HepG2 (cell line): ENCODE results near the gene MTHFD1. TPM values are rescaled to one million over a fixed set of nuclear protein-coding genes. Genes with fewer than 3 reads are reported as not detected.

Experiments used
- ATAC-seq: fragments of 200-7000 bp; cut with Tn5 transposase; 3 replicates; pipeline ENCODE4 v1.9.1; 2020; ENCODE audit warnings: mild to moderate bottlenecking, moderate library complexity
- BruUV-seq: library from RNA; stranded (reverse); fragments of 400-500 nt; replicated peaks from 2 replicates; lab custom pipeline; 2021; lab: Mats Ljungman, UMichigan
- CTCF ChIA-PET: fragments of 300-600 bp; formaldehyde crosslinking; extraction: SDS; loops from one replicate; lab custom pipeline; 2021; ENCODE audit warnings: low total read pairs, inconsistent platforms, low intra/inter-chr PET ratio; lab: Yijun Ruan, JAX
- POLR2A ChIA-PET: fragments of 350-600 bp; sonication (Branson Sonifier 250); formaldehyde crosslinking; loops from one replicate; lab custom pipeline; 2020; ENCODE audit warnings: antibody characterized with exemption, inconsistent platforms; lab: Yijun Ruan, JAX
- DNase-seq: peaks from one replicate; pipeline ENCODE4 v3.0.0-alpha.2; 2015; ENCODE audit warnings: low spot score
- FAIRE-seq: peaks from 3 replicates; lab custom pipeline; 2011; peaks lifted over from hg19 to GRCh38; lab: Jason Lieb, UNC
- H2AFZ ChIP-seq: one replicate; pipeline ENCODE4 v1.6.1; 2011; ENCODE audit warnings: low read length, inconsistent platforms
- H3K27ac ChIP-seq: fragments of 300-600 bp; 3 replicates; pipeline ENCODE4 v1.8.0; 2011; ENCODE audit warnings: mixed run types, mild to moderate bottlenecking, mixed read lengths, low read length, inconsistent platforms; ENCODE audit not compliant: insufficient read depth; ENCODE audit errors: extremely low read length
- H3K27me3 ChIP-seq, 2 experiments: fragments of 200-600 bp in 1 of 2; 2 replicates in 1 of 2; 3 replicates in 1 of 2; pipeline versions ENCODE4 v1.6.0 to v1.8.0; 2011; ENCODE audit warnings: low read length in 2 of 2, mild to moderate bottlenecking in 2 of 2, moderate library complexity in 2 of 2, inconsistent platforms in 1 of 2; ENCODE audit not compliant: insufficient read depth in 2 of 2, control insufficient read depth in 1 of 2
- H3K36me3 ChIP-seq, 2 experiments: fragments of 200-600 bp in 1 of 2; replicated peaks in 1 of 2; 2 replicates in 1 of 2; 3 replicates in 1 of 2; pipeline versions ENCODE4 v1.5.1 to v1.8.0; 2011; ENCODE audit warnings: low read length in 2 of 2, inconsistent platforms in 1 of 2; ENCODE audit not compliant: insufficient read depth in 2 of 2, control insufficient read depth in 1 of 2
- H3K4me1 ChIP-seq: 2 replicates; pipeline ENCODE4 v1.5.1; 2012; ENCODE audit warnings: low read length, inconsistent platforms; ENCODE audit not compliant: insufficient read depth
- H3K4me2 ChIP-seq: 2 replicates; pipeline ENCODE4 v1.6.0; 2011; ENCODE audit warnings: low read depth, low read length, inconsistent platforms
- H3K4me3 ChIP-seq, 3 experiments: fragments of 200-600 bp in 1 of 3; sonication (generic), shearing (Covaris generic) in 1 of 3; replicated peaks in 1 of 3; 2 replicates each; pipeline ENCODE4 v1.5.1; 2011 to 2016; ENCODE audit warnings: low read length in 3 of 3, inconsistent platforms in 2 of 3, low read depth in 2 of 3, mild to moderate bottlenecking in 2 of 3, control low read depth in 1 of 3, mixed read lengths in 1 of 3; ENCODE audit not compliant: insufficient read depth in 1 of 3
- H3K79me2 ChIP-seq: one replicate; pipeline ENCODE4 v1.6.1; 2011; ENCODE audit warnings: low read length, inconsistent platforms; ENCODE audit not compliant: insufficient read depth
- H3K9ac ChIP-seq: 2 replicates; pipeline ENCODE4 v1.6.0; 2011; ENCODE audit warnings: mild to moderate bottlenecking, low read depth, low read length, inconsistent platforms; ENCODE audit not compliant: insufficient read depth
- H3K9me3 ChIP-seq: 2 replicates; pipeline ENCODE4 v1.5.1; 2012; ENCODE audit warnings: mild to moderate bottlenecking, low read length
- H4K20me1 ChIP-seq: 2 replicates; pipeline ENCODE4 v1.6.0; 2011; ENCODE audit warnings: inconsistent platforms, mild to moderate bottlenecking, low read length, moderate library complexity; ENCODE audit not compliant: insufficient read depth
- CREBL2 ChIP-seq: sonication (generic); formaldehyde crosslinking; IDR thresholded peaks from 2 replicates; pipeline ENCODE4 v1.8.1; 2023; ENCODE audit warnings: missing genetic modification reagents, mild to moderate bottlenecking, borderline replicate concordance
- JUND ChIP-seq: sonication (generic); formaldehyde crosslinking; IDR thresholded peaks from 2 replicates; pipeline ENCODE4 v1.8.0; 2022; ENCODE audit warnings: mild to moderate bottlenecking, missing genetic modification reagents
- PBX2 ChIP-seq: IDR thresholded peaks from 2 replicates; pipeline ENCODE4 v1.6.1; 2016; ENCODE audit warnings: control low read depth
- REPIN1 ChIP-seq: sonication (generic); formaldehyde crosslinking; IDR thresholded peaks from 2 replicates; pipeline ENCODE4 v1.8.0; 2022; ENCODE audit warnings: missing genetic modification reagents, low read depth, mild to moderate bottlenecking, borderline replicate concordance
- TFE3 ChIP-seq: IDR thresholded peaks from 2 replicates; pipeline ENCODE4 v1.6.1; 2016
- USF2 ChIP-seq, 2 experiments: sonication (generic) in 1 of 2; formaldehyde crosslinking in 1 of 2; IDR thresholded peaks; 2 replicates each; pipeline versions ENCODE4 v1.5.1 to v1.6.1; 2011 to 2020; ENCODE audit warnings: borderline replicate concordance in 1 of 2, low read depth in 1 of 2, low read length in 1 of 2, mild to moderate bottlenecking in 1 of 2, missing genetic modification reagents in 1 of 2, moderate library complexity in 1 of 2
- ZBTB14 ChIP-seq: sonication (generic); formaldehyde crosslinking; IDR thresholded peaks from 2 replicates; pipeline ENCODE4 v1.4.0; 2020; ENCODE audit warnings: missing genetic modification reagents
- ZNF33B ChIP-seq: sonication (generic); formaldehyde crosslinking; IDR thresholded peaks from 2 replicates; pipeline ENCODE4 v1.5.1; 2020; ENCODE audit warnings: mild to moderate bottlenecking, missing genetic modification reagents
- ZNF549 ChIP-seq: sonication (generic); formaldehyde crosslinking; IDR thresholded peaks from 2 replicates; pipeline ENCODE4 v1.5.0; 2020; ENCODE audit warnings: missing genetic modification reagents
- ZNF772 ChIP-seq: sonication (generic); formaldehyde crosslinking; IDR thresholded peaks from 2 replicates; pipeline ENCODE4 v1.5.0; 2020; ENCODE audit warnings: mild to moderate bottlenecking, missing genetic modification reagents
- WGBS: methylation state at CpG from one replicate; pipeline ENCODE4 v1.1.6; 2017; ENCODE audit warnings: low lambda C conversion rate; 5-methylcytosine and 5-hydroxymethylcytosine counted together
- in situ Hi-C: cut with HindIII; loops from 2 replicates; pipeline ENCODE4 v1.10.0; 2017; ENCODE audit warnings: low pct_unique_long_range_greater_than_20kb; ENCODE audit not compliant: extremely low pct_ligation_motif_present
- intact Hi-C: fragments of 100-400 bp; cut with micrococcal nuclease; formaldehyde crosslinking; loops from one replicate; pipeline ENCODE4 v1.10.0; 2022; ENCODE audit not compliant: unreplicated experiment
- polyA plus RNA-seq, 8 experiments: library from polyadenylated mRNA; depleted of rRNA in 3 of 8; stranded (reverse) in 7 of 8; unstranded in 1 of 8; fragments of >200 nt; fragmentation: Illumina TruSeq in 4 of 8; extraction: Trizol in 4 of 8; gene quantifications; 2 replicates each; pipeline versions ENCODE4 v1.2.1 to v1.2.3, GENCODE V29; 2011 to 2016; ENCODE audit warnings: low read depth in 4 of 8, missing spikeins in 1 of 8, mixed read lengths in 1 of 8; ENCODE audit not compliant: insufficient read depth in 1 of 8
- total RNA-seq, 5 experiments: library from RNA; depleted of rRNA; stranded (reverse); fragments of >200 nt; fragmentation: Illumina TruSeq; extraction: Trizol; gene quantifications; 2 replicates each; pipeline ENCODE4 v1.2.3, GENCODE V29; 2016; ENCODE audit warnings: low read depth in 1 of 5
- TF ChIP-seq, protein P1 (sequence below): sonication (generic); formaldehyde crosslinking; IDR thresholded peaks from 2 replicates; pipeline ENCODE4 v1.5.1; 2020; ENCODE audit warnings: missing genetic modification reagents, mild to moderate bottlenecking, borderline replicate concordance
- TF ChIP-seq, protein P2 (sequence below): sonication (generic); formaldehyde crosslinking; IDR thresholded peaks from 2 replicates; pipeline ENCODE4 v1.4.0; 2020; ENCODE audit warnings: mild to moderate bottlenecking, low read depth, missing genetic modification reagents

MTHFD1 gene
- total and polyA plus RNA-seq, 2 of the 13 experiments (the other 11 are each of a cell fraction or from before 2014, with no cell fraction given): 31.0 to 106 TPM

DNA sequence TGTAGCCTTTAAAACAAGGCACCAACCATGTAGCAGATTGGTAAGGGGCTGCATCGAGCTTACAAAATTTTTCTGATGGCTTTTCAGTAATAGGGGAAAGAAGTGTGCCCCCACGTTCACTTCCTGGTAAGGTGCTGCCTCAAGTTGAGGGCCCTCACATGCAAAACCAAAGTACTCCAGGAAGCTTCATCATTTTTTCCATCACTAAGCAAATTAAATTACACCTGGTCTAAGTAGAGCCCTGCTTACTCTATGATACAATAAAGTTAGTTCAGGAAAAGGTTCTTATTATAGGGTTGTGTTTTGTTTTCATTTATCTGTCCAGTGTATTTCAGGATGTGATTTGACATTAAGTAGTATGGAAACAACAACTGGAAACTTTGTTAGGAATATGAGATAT is 62.1 kb downstream of the MTHFD1 start (continued):
- TF ChIP-seq, protein P1, sequence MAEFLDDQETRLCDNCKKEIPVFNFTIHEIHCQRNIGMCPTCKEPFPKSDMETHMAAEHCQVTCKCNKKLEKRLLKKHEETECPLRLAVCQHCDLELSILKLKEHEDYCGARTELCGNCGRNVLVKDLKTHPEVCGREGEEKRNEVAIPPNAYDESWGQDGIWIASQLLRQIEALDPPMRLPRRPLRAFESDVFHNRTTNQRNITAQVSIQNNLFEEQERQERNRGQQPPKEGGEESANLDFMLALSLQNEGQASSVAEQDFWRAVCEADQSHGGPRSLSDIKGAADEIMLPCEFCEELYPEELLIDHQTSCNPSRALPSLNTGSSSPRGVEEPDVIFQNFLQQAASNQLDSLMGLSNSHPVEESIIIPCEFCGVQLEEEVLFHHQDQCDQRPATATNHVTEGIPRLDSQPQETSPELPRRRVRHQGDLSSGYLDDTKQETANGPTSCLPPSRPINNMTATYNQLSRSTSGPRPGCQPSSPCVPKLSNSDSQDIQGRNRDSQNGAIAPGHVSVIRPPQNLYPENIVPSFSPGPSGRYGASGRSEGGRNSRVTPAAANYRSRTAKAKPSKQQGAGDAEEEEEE: no peak
- TF ChIP-seq USF2 (IDR thresholded peaks at IDR 0.05; ENCODE audit: low read depth, low read length) (no peak), USF2 (CRISPR knock-in tag; IDR thresholded peaks at IDR 0.05; ENCODE audit: borderline replicate concordance) (no peak)

GRCh38 chr14:64454671-64455070 is 66.5 kb downstream of the MTHFD1 start:
- Histone ChIP-seq H4K20me1 (no peaks in the 10 kb centered on the region), H3K4me1 (no peaks in the 10 kb centered on the region), H3K36me3 (peaks cover 18 to 72% of the 10 kb centered on the region in 2 experiments), H3K27ac (no peak overlapping the region), H3K9ac (no peak overlapping the region), H3K79me2 (no peaks in the 10 kb centered on the region), H3K4me2 (no peak overlapping the region), H3K27me3 (no peaks in the 10 kb centered on the region), H3K9me3 (no peaks in the 10 kb centered on the region), H3K4me3 (no peak overlapping the region), H2AFZ (no peak overlapping the region)
- no peak for ATAC-seq
- ChIA-PET POLR2A (no interaction called here), CTCF (no interaction called here)
- BruUV-seq: no TSS peak
- no peak for DNase-seq
- 96% methylated on average over 10 of the region's 10 CpGs for WGBS
- no peak for FAIRE-seq
- in situ Hi-C loops (no loop called here), intact Hi-C loops (no loop called here)
- no peak for TF ChIP-seq ZNF772 (CRISPR knock-in tag)
- TF ChIP-seq CREBL2 (CRISPR knock-in tag): no peak
- TF ChIP-seq ZNF33B (CRISPR knock-in tag): no peak
- no peak for TF ChIP-seq ZBTB14 (CRISPR knock-in tag)
- no peak for TF ChIP-seq ZNF549
- no peak for TF ChIP-seq REPIN1 (CRISPR knock-in tag)
- no peak for TF ChIP-seq TFE3 (CRISPR knock-in tag)
- no peak for TF ChIP-seq PBX2 (CRISPR knock-in tag)
- TF ChIP-seq, protein P2, sequence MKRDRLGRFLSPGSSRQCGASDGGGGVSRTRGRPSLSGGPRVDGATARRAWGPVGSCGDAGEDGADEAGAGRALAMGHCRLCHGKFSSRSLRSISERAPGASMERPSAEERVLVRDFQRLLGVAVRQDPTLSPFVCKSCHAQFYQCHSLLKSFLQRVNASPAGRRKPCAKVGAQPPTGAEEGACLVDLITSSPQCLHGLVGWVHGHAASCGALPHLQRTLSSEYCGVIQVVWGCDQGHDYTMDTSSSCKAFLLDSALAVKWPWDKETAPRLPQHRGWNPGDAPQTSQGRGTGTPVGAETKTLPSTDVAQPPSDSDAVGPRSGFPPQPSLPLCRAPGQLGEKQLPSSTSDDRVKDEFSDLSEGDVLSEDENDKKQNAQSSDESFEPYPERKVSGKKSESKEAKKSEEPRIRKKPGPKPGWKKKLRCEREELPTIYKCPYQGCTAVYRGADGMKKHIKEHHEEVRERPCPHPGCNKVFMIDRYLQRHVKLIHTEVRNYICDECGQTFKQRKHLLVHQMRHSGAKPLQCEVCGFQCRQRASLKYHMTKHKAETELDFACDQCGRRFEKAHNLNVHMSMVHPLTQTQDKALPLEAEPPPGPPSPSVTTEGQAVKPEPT: no peak
- TF ChIP-seq JUND (CRISPR knock-in tag): no peak
